Transverse colon (tissue), 3 donors: ENCODE data around the gene SPI1.

ENCODE experiments used
- CTCF ChIP-seq, 5 experiments: fragments of 200-600 bp in 3 of 5; fragments of 450-650 bp in 2 of 5; sonication (generic) in 3 of 5; IDR thresholded peaks; 1 replicate in 2 of 5; 2 replicates in 3 of 5; pipeline ENCODE4 v1.5.1; 2016 to 2017; ENCODE audit warnings: antibody characterized with exemption in 5 of 5, inconsistent platforms in 3 of 5, mild to moderate bottlenecking in 2 of 5, moderate library complexity in 1 of 5
- EP300 ChIP-seq: sonication (generic); formaldehyde crosslinking; IDR thresholded peaks from one replicate; pipeline ENCODE4 v1.6.1; 2017; ENCODE audit warnings: antibody characterized with exemption, low read depth

DNA sequence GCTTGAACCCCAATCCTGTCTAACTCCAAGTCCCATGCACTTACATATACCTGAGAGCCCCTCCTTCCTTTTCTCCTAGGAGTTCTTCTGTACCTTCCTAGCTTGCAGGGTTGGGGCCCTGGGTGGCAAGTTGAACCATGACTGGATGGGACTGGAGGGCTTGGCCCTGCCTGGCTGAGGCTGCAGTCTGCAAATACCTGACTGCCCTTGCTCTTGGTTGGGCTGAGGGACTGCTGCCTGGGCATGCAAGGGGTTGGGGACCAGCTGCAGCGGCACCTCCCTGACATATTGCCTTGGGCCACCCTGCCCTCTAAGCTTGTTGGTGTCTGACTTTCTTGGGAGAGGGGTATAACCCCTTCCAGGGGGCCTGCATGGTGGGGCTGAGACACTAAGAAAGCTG, 20.2 kb upstream of the SPI1 start:
- TF ChIP-seq CTCF (IDR thresholded peaks at IDR 0.05), result no peak
- TF ChIP-seq EP300, result no peak
